CD14-positive monocyte (primary cell): ENCODE results near the gene OR4K17. TPM values are rescaled to one million over a fixed set of nuclear protein-coding genes. Genes with fewer than 3 reads are reported as not detected.
"Not testable (repeated sequence)": the region's sequence is repeated elsewhere in the genome, so short reads cannot be mapped to it uniquely, and the experiment has no call there.

Experiments
- DNase-seq, 3 donors: peaks; one replicate each; pipeline ENCODE4 v3.0.0-alpha.2; 2011 to 2022
- H2AFZ ChIP-seq: 2 replicates; pipeline ENCODE4 v1.6.0; 2012; ENCODE audit warnings: mild to moderate bottlenecking, low read depth, low read length, inconsistent platforms; ENCODE audit not compliant: insufficient read depth, poor library complexity, severe bottlenecking
- H3K27ac ChIP-seq, 2 donors: 1 replicate in 1 of 2; 2 replicates in 1 of 2; pipeline ENCODE4 v1.5.1; 2012 to 2013; ENCODE audit warnings: low read length in 2 of 2, control low read depth in 1 of 2, inconsistent platforms in 1 of 2, low read depth in 1 of 2, mild to moderate bottlenecking in 1 of 2
- H3K27me3 ChIP-seq, 2 donors: one replicate each; pipeline versions ENCODE4 v1.6.0 to v1.6.1; 2011 to 2013; ENCODE audit warnings: low read length in 2 of 2; ENCODE audit not compliant: control insufficient read depth in 2 of 2, insufficient read depth in 2 of 2
- H3K36me3 ChIP-seq, 2 donors: replicated peaks in 1 of 2; 1 replicate in 1 of 2; 2 replicates in 1 of 2; pipeline versions ENCODE4 v1.5.1 to v1.6.1; 2012 to 2013; ENCODE audit warnings: low read length in 2 of 2, control low read depth in 1 of 2, inconsistent platforms in 1 of 2, mild to moderate bottlenecking in 1 of 2; ENCODE audit not compliant: insufficient read depth in 2 of 2, control insufficient read depth in 1 of 2
- H3K4me1 ChIP-seq, 2 donors: 1 replicate in 1 of 2; 2 replicates in 1 of 2; pipeline versions ENCODE4 v1.5.1 to v1.6.1; 2012 to 2013; ENCODE audit warnings: low read length in 2 of 2, control low read depth in 1 of 2, inconsistent platforms in 1 of 2, mild to moderate bottlenecking in 1 of 2, moderate library complexity in 1 of 2; ENCODE audit not compliant: insufficient read depth in 2 of 2, control insufficient read depth in 1 of 2
- H3K4me2 ChIP-seq: replicated peaks from 2 replicates; pipeline ENCODE3; 2012; ENCODE audit warnings: low read length, moderate library complexity, mild to moderate bottlenecking; ENCODE audit not compliant: poor library complexity, severe bottlenecking; ENCODE audit errors: extremely low read depth
- H3K4me3 ChIP-seq, 3 experiments: fragments of 200-600 bp in 1 of 3; sonication (generic) in 1 of 3; replicated peaks in 1 of 3; 1 replicate in 2 of 3; 2 replicates in 1 of 3; pipeline ENCODE4 v1.5.1; 2011 to 2013; ENCODE audit warnings: low read length in 3 of 3, mild to moderate bottlenecking in 3 of 3, control low read depth in 2 of 3, low read depth in 2 of 3, inconsistent platforms in 1 of 3, moderate library complexity in 1 of 3
- H3K79me2 ChIP-seq: 2 replicates; pipeline ENCODE4 v1.6.0; 2012; ENCODE audit warnings: mild to moderate bottlenecking, control low read depth, inconsistent platforms, low read length, moderate library complexity; ENCODE audit not compliant: insufficient read depth
- H3K9ac ChIP-seq: 2 replicates; pipeline ENCODE4 v1.6.0; 2017; ENCODE audit warnings: low read length, mild to moderate bottlenecking; ENCODE audit not compliant: insufficient read depth, poor library complexity, severe bottlenecking
- H3K9me3 ChIP-seq, 2 donors: replicated peaks in 1 of 2; 1 replicate in 1 of 2; 2 replicates in 1 of 2; pipeline versions ENCODE4 v1.5.1 to v1.6.1; 2012 to 2013; ENCODE audit warnings: low read length in 2 of 2, control low read depth in 1 of 2; ENCODE audit not compliant: control insufficient read depth in 1 of 2, insufficient read depth in 1 of 2
- H4K20me1 ChIP-seq: 2 replicates; pipeline ENCODE4 v1.6.0; 2012; ENCODE audit warnings: mild to moderate bottlenecking, low read length, control low read depth, moderate library complexity; ENCODE audit not compliant: insufficient read depth
- H3K27ac Mint-ChIP-seq, 7 donors: one replicate each; pipeline ENCODE4 v1.8.0; 2020; ENCODE audit warnings: mild to moderate bottlenecking in 7 of 7, mixed read lengths in 7 of 7, moderate library complexity in 6 of 7, inconsistent platforms in 2 of 7
- H3K27me3 Mint-ChIP-seq, 3 donors: one replicate each; pipeline ENCODE4 v1.8.0; 2021 to 2022; ENCODE audit warnings: low read depth in 3 of 3, mild to moderate bottlenecking in 3 of 3, mixed read lengths in 3 of 3, moderate library complexity in 3 of 3, inconsistent platforms in 1 of 3
- H3K36me3 Mint-ChIP-seq, 2 donors: one replicate each; pipeline ENCODE4 v1.8.0; 2020; ENCODE audit warnings: mixed read lengths in 2 of 2, inconsistent platforms in 1 of 2, mild to moderate bottlenecking in 1 of 2
- H3K4me1 Mint-ChIP-seq: one replicate; pipeline ENCODE4 v1.8.0; 2020; ENCODE audit warnings: mild to moderate bottlenecking, mixed read lengths
- H3K4me3 Mint-ChIP-seq, 2 donors: one replicate each; pipeline ENCODE4 v1.8.0; 2020; ENCODE audit warnings: mild to moderate bottlenecking in 2 of 2, mixed read lengths in 2 of 2, moderate library complexity in 1 of 2
- H3K9me3 Mint-ChIP-seq, 7 donors: one replicate each; pipeline ENCODE4 v1.8.0; 2020 to 2022; ENCODE audit warnings: mixed read lengths in 7 of 7, mild to moderate bottlenecking in 6 of 7, moderate library complexity in 6 of 7, inconsistent platforms in 2 of 7
- WGBS: methylation state at CpG from one replicate; pipeline ENCODE4 v1.1.5; 2013; ENCODE audit warnings: missing lambda C conversion rate; ENCODE audit not compliant: insufficient coverage; 5-methylcytosine and 5-hydroxymethylcytosine counted together
- intact Hi-C, 2 donors: fragments of 100-400 bp; cut with micrococcal nuclease; formaldehyde crosslinking; loops; one replicate each; pipeline versions ENCODE4 v1.15.0 to v1.15.1; 2023
- polyA plus RNA-seq, 3 donors: library from polyadenylated mRNA; depleted of rRNA in 1 of 3; unstranded in 2 of 3; stranded (reverse) in 1 of 3; fragments of 300-500 nt in 2 of 3; fragments of >200 nt in 1 of 3; fragmentation: Illumina TruSeq in 2 of 3; gene quantifications; 1 replicate in 2 of 3; 2 replicates in 1 of 3; pipeline ENCODE4 v1.2.3, GENCODE V29; 2012 to 2021
- TF ChIP-seq, protein P1 (sequence below): fragments of 200-600 bp; IDR thresholded peaks from one replicate; pipeline ENCODE4 v1.8.0; 2022; ENCODE audit warnings: antibody characterized with exemption, mild to moderate bottlenecking

OR4K17 gene
- polyA plus RNA-seq, 3 donors, result not detected

DNA sequence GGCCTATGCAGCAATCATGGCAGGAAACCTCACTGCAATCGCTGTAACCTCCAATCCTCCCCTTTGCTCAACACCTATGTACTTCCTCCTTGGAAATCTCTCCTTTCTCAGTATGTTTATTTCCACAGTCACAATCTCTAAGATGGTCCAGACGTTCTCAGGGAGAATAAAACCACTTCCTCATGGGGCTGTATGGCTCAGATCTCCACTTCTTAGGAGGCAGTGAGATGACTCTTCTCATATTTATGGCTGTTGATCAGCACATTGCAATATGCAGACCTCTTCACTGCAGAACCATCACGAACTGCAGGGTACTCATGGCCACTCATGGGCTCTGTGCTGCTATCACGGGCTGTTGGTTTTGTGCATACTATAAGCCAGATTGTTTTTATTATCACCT, 17.1 kb upstream of the OR4K17 start:
- Histone ChIP-seq H3K4me3 (no peak overlapping the region), H3K79me2 (no peaks in the 10 kb centered on the region), H3K9me3 (no peaks in the 10 kb centered on the region), H2AFZ (no peak overlapping the region), H3K4me2 (no peak overlapping the region), H3K27me3 (no peaks in the 10 kb centered on the region), H3K4me1 (no peaks in the 10 kb centered on the region), H4K20me1 (no peaks in the 10 kb centered on the region), H3K27ac (no peak overlapping the region), H3K9ac (no peak overlapping the region), H3K36me3 (no peaks in the 10 kb centered on the region)
- H3K27ac Mint-ChIP-seq, result no peak overlapping the region
- 30% methylated on average over 2 of the region's 4 CpGs for WGBS
- intact Hi-C loops, result no loop called here
- peaks cover 0 to 3% (median 0%) of the 10 kb centered on the region in 7 donors for H3K9me3 Mint-ChIP-seq
- no peak overlapping the region for H3K4me3 Mint-ChIP-seq
- H3K4me1 Mint-ChIP-seq, result no peaks in the 10 kb centered on the region
- no peak for DNase-seq
- no peaks in the 10 kb centered on the region for H3K36me3 Mint-ChIP-seq
- H3K27me3 Mint-ChIP-seq, result no peaks in the 10 kb centered on the region
- TF ChIP-seq, protein P1, sequence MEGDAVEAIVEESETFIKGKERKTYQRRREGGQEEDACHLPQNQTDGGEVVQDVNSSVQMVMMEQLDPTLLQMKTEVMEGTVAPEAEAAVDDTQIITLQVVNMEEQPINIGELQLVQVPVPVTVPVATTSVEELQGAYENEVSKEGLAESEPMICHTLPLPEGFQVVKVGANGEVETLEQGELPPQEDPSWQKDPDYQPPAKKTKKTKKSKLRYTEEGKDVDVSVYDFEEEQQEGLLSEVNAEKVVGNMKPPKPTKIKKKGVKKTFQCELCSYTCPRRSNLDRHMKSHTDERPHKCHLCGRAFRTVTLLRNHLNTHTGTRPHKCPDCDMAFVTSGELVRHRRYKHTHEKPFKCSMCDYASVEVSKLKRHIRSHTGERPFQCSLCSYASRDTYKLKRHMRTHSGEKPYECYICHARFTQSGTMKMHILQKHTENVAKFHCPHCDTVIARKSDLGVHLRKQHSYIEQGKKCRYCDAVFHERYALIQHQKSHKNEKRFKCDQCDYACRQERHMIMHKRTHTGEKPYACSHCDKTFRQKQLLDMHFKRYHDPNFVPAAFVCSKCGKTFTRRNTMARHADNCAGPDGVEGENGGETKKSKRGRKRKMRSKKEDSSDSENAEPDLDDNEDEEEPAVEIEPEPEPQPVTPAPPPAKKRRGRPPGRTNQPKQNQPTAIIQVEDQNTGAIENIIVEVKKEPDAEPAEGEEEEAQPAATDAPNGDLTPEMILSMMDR, result no peak

DNA sequence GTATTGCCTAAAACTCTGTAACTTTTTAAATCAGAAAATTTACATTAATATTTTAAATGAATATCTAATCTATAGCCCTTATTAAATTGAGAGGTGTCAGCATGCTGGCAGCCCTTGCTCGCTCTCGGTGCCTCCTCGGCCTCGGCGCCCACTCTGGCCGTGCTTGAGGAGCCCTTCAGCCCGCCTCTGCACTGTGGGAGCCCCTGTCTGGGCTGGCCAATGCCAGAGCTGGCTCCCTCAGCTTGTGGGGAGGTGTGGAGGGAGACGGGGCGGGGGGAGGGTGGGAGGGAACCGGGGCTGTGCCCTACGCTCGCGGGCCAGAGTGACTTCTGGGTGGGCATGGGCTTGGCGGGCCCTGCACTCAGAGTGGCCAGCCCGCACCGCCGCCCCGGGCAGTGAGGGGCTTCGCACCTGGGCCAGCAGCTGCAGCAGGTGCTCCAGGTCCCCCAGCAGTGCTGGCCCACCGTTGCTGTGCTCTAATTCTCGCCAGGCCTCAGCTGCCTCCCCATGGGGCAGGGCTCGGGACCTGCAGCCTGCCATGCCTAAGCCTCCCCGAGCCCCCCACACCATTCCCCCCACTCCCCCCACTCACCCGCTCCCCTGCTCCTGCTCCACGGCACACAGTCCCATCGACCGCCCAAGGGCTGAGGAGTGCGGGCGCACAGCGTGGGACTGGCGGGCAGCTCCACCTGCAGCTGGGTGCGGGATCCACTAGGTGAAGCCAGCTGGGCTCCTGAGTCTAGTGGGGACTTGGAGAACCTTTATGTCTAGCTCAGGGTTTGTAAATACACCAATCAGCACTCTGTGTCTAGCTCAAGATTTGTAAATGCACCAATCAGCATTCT, 11.4 kb upstream of the OR4K17 start:
- H3K4me1 ChIP-seq, H3K79me2 ChIP-seq, H3K4me2 ChIP-seq, H3K36me3 ChIP-seq, H3K27ac ChIP-seq, H3K27me3 Mint-ChIP-seq, H3K9me3 ChIP-seq, H2AFZ ChIP-seq, H3K4me1 Mint-ChIP-seq, H3K27ac Mint-ChIP-seq, H3K27me3 ChIP-seq, H3K36me3 Mint-ChIP-seq, DNase-seq, H3K4me3 Mint-ChIP-seq, H3K4me3 ChIP-seq, intact Hi-C loops, H3K9ac ChIP-seq, H4K20me1 ChIP-seq: not testable (repeated sequence)
- H3K9me3 Mint-ChIP-seq, result peaks cover 1 to 11% (median 5%) of the 10 kb centered on the region in 7 donors
- 96% methylated on average over 14 of the region's 32 CpGs for WGBS
